HG02981 (cell line): ENCODE results near the gene SLC36A1.

Experiments used
- ATAC-seq: cut with Tn5 transposase; IDR thresholded peaks from one replicate; pipeline ENCODE4 v1.9.1; 2021; ENCODE audit warnings: mild to moderate bottlenecking, moderate library complexity; ENCODE audit not compliant: unreplicated experiment

SLC36A1 gene

GRCh38 chr5:151451626-151452520 is 4.5 kb downstream of the SLC36A1 start:
- ATAC-seq: peak; percentile 57

GRCh38 chr5:151454166-151454565 is 6.8 kb downstream of the SLC36A1 start:
- no peak for ATAC-seq

GRCh38 chr5:151454889-151455288 is 7.5 kb downstream of the SLC36A1 start:
- ATAC-seq: no peak

GRCh38 chr5:151456321-151456940 is 9.0 kb downstream of the SLC36A1 start:
- no peak for ATAC-seq

GRCh38 chr5:151458314-151458713 is 10.9 kb downstream of the SLC36A1 start:
- no peak for ATAC-seq

GRCh38 chr5:151459680-151460324 is 12.4 kb downstream of the SLC36A1 start:
- ATAC-seq: no peak

GRCh38 chr5:151461312-151461711 is 13.9 kb downstream of the SLC36A1 start:
- ATAC-seq: peak; percentile 97

- ATAC-seq: no peak
Observed at GRCh38 chr5:151463137-151464029, 16.0 kb downstream of the SLC36A1 start.

- ATAC-seq: no peak
Observed at GRCh38 chr5:151464101-151464500, 16.7 kb downstream of the SLC36A1 start.

GRCh38 chr5:151465476-151465875 is 18.1 kb downstream of the SLC36A1 start:
- ATAC-seq: no peak

GRCh38 chr5:151467576-151467975 is 20.2 kb downstream of the SLC36A1 start:
- ATAC-seq: no peak

GRCh38 chr5:151469386-151469785 is 22.0 kb downstream of the SLC36A1 start:
- ATAC-seq: no peak

GRCh38 chr5:151469992-151470391 is 22.6 kb downstream of the SLC36A1 start:
- ATAC-seq: no peak

GRCh38 chr5:151470439-151470838 is 23.0 kb downstream of the SLC36A1 start:
- ATAC-seq: no peak

- ATAC-seq: no peak
Observed at GRCh38 chr5:151471276-151471675, 23.9 kb downstream of the SLC36A1 start.

- ATAC-seq: no peak
Observed at GRCh38 chr5:151474799-151475198, 27.4 kb downstream of the SLC36A1 start.

- ATAC-seq: no peak
Observed at GRCh38 chr5:151475388-151475787, 28.0 kb downstream of the SLC36A1 start.

- ATAC-seq: no peak
Observed at GRCh38 chr5:151476016-151476415, 28.6 kb downstream of the SLC36A1 start.

GRCh38 chr5:151477101-151477500 is 29.7 kb downstream of the SLC36A1 start:
- no peak for ATAC-seq

GRCh38 chr5:151480384-151481293 is 33.2 kb downstream of the SLC36A1 start:
- ATAC-seq: no peak
